K562 (cell line): ENCODE data around the gene DYNLL1. TPM values are rescaled to one million over a fixed set of nuclear protein-coding genes. Genes with fewer than 3 reads are reported as not detected.

ENCODE experiments used
- ATF1 ChIP-seq, 2 experiments: fragments of 450-650 bp in 1 of 2; IDR thresholded peaks; 2 replicates each; pipeline ENCODE4 v1.6.1; 2016; ENCODE audit warnings: missing compliant biosample characterization in 1 of 2, missing genetic modification characterization in 1 of 2
- BRD9 ChIP-seq: fragments of 450-650 bp; IDR thresholded peaks from 2 replicates; pipeline ENCODE4 v1.6.1; 2018; ENCODE audit warnings: low read depth; ENCODE audit not compliant: partially characterized antibody
- FOXJ2 ChIP-seq: fragments of 200-800 bp; sonication (Bioruptor generic); IDR thresholded peaks from 2 replicates; pipeline ENCODE4 v1.6.1; 2016; ENCODE audit warnings: missing genetic modification characterization, missing compliant biosample characterization
- HDAC2 ChIP-seq: fragments of 450-650 bp; IDR thresholded peaks from 2 replicates; pipeline ENCODE4 v1.6.1; 2016; ENCODE audit warnings: mild to moderate bottlenecking
- ZNF589 ChIP-seq: fragments of 200-800 bp; sonication (Bioruptor generic); IDR thresholded peaks from 2 replicates; pipeline ENCODE4 v1.6.1; 2016; ENCODE audit warnings: low read depth, missing genetic modification characterization, missing compliant biosample characterization
- polyA plus RNA-seq, 8 experiments: library from polyadenylated mRNA; depleted of rRNA in 4 of 8; stranded (reverse) in 5 of 8; unstranded in 3 of 8; fragments of >200 nt; fragmentation: Nextera tagmentation in 2 of 8; fragmentation: Illumina TruSeq in 1 of 8; extraction: Ambion mirVana in 2 of 8; extraction: Trizol in 1 of 8; gene quantifications; 2 replicates each; pipeline versions ENCODE4 v1.2.1 to v1.2.3, GENCODE V29; 2011 to 2014; ENCODE audit warnings: inconsistent platforms in 1 of 8, missing spikeins in 1 of 8
- total RNA-seq, 7 experiments: library from RNA; depleted of rRNA in 6 of 7; stranded (reverse); fragments of >200 nt in 6 of 7; fragmentation: Illumina TruSeq in 2 of 7; extraction: Trizol in 2 of 7; gene quantifications; 2 replicates each; pipeline versions ENCODE4 v1.2.1 to v1.2.3, GENCODE V29; 2011 to 2021; ENCODE audit warnings: low replicate concordance in 1 of 7
- TF ChIP-seq, protein P1 (sequence below): fragments of 450-650 bp; formaldehyde crosslinking; IDR thresholded peaks from 2 replicates; pipeline ENCODE4 v1.4.0; 2020; ENCODE audit warnings: mild to moderate bottlenecking, moderate library complexity
- TF ChIP-seq, protein P2 (sequence below): fragments of 450-650 bp; IDR thresholded peaks from 2 replicates; pipeline ENCODE4 v1.6.1; 2014; ENCODE audit warnings: low read depth, mild to moderate bottlenecking, moderate library complexity, borderline replicate concordance
- TF ChIP-seq, protein P3 (sequence below): fragments of 450-650 bp; IDR thresholded peaks from 2 replicates; pipeline ENCODE4 v1.6.1; 2018; ENCODE audit not compliant: partially characterized antibody
- TF ChIP-seq, protein P4 (sequence below): fragments of 250-450 bp; sonication (Bioruptor Pico); IDR thresholded peaks from 2 replicates; pipeline ENCODE4 v1.8.0; 2021; ENCODE audit warnings: mild to moderate bottlenecking, moderate library complexity
- TF ChIP-seq, protein P5 (sequence below): fragments of 450-650 bp; IDR thresholded peaks from 2 replicates; pipeline ENCODE4 v1.6.1; 2016; ENCODE audit warnings: low read depth, mild to moderate bottlenecking, moderate library complexity
- TF ChIP-seq, protein P6 (sequence below): IDR thresholded peaks from 2 replicates; pipeline ENCODE4 v1.6.1; 2012; ENCODE audit warnings: low read depth, low read length, improper control_type of control experiment, borderline replicate concordance
- TF ChIP-seq, protein P7 (sequence below), 2 experiments: IDR thresholded peaks; 2 replicates each; pipeline ENCODE4 v1.6.1; 2011; ENCODE audit warnings: borderline replicate concordance in 1 of 2, control low read depth in 1 of 2, low read depth in 1 of 2, low read length in 1 of 2, mild to moderate bottlenecking in 1 of 2, mixed read lengths in 1 of 2, moderate library complexity in 1 of 2; ENCODE audit not compliant: insufficient read depth in 1 of 2, insufficient read length in 1 of 2, poor library complexity in 1 of 2, severe bottlenecking in 1 of 2; ENCODE audit errors: extremely low read depth in 1 of 2
- TF ChIP-seq, protein P8 (sequence below): fragments of 250-450 bp; sonication (Bioruptor Pico); IDR thresholded peaks from 2 replicates; pipeline ENCODE4 v1.6.1; 2021; ENCODE audit warnings: mild to moderate bottlenecking

DYNLL1 gene
- total and polyA plus RNA-seq, 9 of the 15 experiments (the other 6 are each of a cell fraction or from before 2014, with no cell fraction given) = 303 to 1,112 (median 468) TPM

DNA sequence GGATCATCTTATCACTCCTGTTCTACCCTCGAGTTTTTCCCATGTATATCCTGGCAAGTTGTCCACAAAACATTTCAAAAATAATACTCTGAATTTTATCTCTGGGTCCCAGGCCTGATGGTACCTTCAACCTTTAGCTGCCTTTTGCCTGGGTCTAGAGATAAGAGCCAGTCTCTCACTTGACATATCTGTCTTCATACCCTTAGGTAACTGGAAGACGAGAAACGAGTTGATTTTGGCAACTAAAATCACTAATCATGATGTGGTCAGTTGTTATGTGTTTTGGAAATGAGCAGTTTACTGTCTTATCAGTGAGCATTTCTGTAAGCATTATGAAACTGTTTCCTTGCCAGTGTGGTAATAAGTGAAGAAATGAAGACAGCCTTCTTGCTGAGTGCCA lies 44.5 kb downstream of the DYNLL1 start (continued):
- TF ChIP-seq ATF1 (CRISPR knock-in tag; IDR thresholded peaks at IDR 0.05) (no peak), ATF1 (tag; IDR thresholded peaks at IDR 0.05) (peak; percentile 71), ZNF589 (CRISPR knock-in tag) (peak; percentile 86), BRD9 (no peak), FOXJ2 (tag) (peak; percentile 90), HDAC2 (peak; percentile 99)
- TF ChIP-seq, protein P1, sequence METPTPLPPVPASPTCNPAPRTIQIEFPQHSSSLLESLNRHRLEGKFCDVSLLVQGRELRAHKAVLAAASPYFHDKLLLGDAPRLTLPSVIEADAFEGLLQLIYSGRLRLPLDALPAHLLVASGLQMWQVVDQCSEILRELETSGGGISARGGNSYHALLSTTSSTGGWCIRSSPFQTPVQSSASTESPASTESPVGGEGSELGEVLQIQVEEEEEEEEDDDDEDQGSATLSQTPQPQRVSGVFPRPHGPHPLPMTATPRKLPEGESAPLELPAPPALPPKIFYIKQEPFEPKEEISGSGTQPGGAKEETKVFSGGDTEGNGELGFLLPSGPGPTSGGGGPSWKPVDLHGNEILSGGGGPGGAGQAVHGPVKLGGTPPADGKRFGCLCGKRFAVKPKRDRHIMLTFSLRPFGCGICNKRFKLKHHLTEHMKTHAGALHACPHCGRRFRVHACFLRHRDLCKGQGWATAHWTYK = 0 out of 2 replicates have a peak, but pooled peaks have one; percentile 46
- TF ChIP-seq, protein P2, sequence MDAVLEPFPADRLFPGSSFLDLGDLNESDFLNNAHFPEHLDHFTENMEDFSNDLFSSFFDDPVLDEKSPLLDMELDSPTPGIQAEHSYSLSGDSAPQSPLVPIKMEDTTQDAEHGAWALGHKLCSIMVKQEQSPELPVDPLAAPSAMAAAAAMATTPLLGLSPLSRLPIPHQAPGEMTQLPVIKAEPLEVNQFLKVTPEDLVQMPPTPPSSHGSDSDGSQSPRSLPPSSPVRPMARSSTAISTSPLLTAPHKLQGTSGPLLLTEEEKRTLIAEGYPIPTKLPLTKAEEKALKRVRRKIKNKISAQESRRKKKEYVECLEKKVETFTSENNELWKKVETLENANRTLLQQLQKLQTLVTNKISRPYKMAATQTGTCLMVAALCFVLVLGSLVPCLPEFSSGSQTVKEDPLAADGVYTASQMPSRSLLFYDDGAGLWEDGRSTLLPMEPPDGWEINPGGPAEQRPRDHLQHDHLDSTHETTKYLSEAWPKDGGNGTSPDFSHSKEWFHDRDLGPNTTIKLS = no peak; the same call in 1 of the 2 replicates
- TF ChIP-seq, protein P3, sequence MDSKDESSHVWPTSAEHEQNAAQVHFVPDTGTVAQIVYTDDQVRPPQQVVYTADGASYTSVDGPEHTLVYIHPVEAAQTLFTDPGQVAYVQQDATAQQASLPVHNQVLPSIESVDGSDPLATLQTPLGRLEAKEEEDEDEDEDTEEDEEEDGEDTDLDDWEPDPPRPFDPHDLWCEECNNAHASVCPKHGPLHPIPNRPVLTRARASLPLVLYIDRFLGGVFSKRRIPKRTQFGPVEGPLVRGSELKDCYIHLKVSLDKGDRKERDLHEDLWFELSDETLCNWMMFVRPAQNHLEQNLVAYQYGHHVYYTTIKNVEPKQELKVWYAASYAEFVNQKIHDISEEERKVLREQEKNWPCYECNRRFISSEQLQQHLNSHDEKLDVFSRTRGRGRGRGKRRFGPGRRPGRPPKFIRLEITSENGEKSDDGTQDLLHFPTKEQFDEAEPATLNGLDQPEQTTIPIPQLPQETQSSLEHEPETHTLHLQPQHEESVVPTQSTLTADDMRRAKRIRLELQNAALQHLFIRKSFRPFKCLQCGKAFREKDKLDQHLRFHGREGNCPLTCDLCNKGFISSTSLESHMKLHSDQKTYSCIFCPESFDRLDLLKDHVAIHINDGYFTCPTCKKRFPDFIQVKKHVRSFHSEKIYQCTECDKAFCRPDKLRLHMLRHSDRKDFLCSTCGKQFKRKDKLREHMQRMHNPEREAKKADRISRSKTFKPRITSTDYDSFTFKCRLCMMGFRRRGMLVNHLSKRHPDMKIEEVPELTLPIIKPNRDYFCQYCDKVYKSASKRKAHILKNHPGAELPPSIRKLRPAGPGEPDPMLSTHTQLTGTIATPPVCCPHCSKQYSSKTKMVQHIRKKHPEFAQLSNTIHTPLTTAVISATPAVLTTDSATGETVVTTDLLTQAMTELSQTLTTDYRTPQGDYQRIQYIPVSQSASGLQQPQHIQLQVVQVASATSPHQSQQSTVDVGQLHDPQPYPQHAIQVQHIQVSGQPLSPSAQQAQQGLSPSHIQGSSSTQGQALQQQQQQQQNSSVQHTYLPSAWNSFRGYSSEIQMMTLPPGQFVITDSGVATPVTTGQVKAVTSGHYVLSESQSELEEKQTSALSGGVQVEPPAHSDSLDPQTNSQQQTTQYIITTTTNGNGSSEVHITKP = peak; percentile 23
- TF ChIP-seq, protein P4, sequence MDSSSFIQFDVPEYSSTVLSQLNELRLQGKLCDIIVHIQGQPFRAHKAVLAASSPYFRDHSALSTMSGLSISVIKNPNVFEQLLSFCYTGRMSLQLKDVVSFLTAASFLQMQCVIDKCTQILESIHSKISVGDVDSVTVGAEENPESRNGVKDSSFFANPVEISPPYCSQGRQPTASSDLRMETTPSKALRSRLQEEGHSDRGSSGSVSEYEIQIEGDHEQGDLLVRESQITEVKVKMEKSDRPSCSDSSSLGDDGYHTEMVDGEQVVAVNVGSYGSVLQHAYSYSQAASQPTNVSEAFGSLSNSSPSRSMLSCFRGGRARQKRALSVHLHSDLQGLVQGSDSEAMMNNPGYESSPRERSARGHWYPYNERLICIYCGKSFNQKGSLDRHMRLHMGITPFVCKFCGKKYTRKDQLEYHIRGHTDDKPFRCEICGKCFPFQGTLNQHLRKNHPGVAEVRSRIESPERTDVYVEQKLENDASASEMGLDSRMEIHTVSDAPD (CRISPR knock-in tag) = no peak
- TF ChIP-seq, protein P5, sequence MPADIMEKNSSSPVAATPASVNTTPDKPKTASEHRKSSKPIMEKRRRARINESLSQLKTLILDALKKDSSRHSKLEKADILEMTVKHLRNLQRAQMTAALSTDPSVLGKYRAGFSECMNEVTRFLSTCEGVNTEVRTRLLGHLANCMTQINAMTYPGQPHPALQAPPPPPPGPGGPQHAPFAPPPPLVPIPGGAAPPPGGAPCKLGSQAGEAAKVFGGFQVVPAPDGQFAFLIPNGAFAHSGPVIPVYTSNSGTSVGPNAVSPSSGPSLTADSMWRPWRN = peak; percentile 94
- TF ChIP-seq, protein P6, sequence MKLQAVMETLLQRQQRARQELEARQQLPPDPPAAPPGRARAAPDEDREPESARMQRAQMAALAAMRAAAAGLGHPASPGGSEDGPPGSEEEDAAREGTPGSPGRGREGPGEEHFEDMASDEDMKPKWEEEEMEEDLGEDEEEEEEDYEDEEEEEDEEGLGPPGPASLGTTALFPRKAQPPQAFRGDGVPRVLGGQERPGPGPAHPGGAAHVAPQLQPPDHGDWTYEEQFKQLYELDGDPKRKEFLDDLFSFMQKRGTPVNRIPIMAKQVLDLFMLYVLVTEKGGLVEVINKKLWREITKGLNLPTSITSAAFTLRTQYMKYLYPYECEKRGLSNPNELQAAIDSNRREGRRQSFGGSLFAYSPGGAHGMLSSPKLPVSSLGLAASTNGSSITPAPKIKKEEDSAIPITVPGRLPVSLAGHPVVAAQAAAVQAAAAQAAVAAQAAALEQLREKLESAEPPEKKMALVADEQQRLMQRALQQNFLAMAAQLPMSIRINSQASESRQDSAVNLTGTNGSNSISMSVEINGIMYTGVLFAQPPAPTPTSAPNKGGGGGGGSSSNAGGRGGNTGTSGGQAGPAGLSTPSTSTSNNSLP = peak; percentile 76; the same call in 1 of the 2 replicates
- TF ChIP-seq, protein P7, sequence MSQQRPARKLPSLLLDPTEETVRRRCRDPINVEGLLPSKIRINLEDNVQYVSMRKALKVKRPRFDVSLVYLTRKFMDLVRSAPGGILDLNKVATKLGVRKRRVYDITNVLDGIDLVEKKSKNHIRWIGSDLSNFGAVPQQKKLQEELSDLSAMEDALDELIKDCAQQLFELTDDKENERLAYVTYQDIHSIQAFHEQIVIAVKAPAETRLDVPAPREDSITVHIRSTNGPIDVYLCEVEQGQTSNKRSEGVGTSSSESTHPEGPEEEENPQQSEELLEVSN (IDR thresholded peaks at IDR 0.05; ENCODE audit: borderline replicate concordance in 1 of 2, extremely low read depth in 1 of 2, insufficient read depth in 1 of 2, insufficient read length in 1 of 2, low read depth in 1 of 2, low read length in 1 of 2, poor library complexity in 1 of 2, severe bottlenecking in 1 of 2) = no peak
- TF ChIP-seq, protein P8, sequence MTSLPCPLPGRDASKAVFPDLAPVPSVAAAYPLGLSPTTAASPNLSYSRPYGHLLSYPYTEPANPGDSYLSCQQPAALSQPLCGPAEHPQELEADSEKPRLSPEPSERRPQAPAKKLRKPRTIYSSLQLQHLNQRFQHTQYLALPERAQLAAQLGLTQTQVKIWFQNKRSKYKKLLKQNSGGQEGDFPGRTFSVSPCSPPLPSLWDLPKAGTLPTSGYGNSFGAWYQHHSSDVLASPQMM = no peak
